Measurements from ENCODE around the gene CSF3R.

DNA sequence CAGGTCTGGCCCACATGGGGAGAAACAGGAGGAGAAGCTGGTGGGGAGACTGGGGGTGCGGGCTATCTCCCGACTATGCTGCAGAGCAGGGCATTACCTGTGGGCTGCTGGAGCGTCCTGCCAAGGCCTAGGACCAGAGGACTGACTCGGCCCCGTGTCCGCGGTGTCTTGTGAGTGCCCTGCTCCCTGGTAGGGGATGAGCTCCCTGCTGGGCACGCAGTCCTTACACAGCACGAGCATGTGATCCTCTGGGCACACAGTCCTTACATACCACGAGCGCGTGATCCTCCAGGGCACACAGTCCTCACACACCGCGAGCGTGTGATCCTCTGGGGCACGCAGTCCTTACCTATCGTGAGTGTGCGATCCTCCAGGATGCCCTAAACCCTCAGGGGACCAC, 31.8 kb upstream of the CSF3R start:
- TF ChIP-seq, protein P1, sequence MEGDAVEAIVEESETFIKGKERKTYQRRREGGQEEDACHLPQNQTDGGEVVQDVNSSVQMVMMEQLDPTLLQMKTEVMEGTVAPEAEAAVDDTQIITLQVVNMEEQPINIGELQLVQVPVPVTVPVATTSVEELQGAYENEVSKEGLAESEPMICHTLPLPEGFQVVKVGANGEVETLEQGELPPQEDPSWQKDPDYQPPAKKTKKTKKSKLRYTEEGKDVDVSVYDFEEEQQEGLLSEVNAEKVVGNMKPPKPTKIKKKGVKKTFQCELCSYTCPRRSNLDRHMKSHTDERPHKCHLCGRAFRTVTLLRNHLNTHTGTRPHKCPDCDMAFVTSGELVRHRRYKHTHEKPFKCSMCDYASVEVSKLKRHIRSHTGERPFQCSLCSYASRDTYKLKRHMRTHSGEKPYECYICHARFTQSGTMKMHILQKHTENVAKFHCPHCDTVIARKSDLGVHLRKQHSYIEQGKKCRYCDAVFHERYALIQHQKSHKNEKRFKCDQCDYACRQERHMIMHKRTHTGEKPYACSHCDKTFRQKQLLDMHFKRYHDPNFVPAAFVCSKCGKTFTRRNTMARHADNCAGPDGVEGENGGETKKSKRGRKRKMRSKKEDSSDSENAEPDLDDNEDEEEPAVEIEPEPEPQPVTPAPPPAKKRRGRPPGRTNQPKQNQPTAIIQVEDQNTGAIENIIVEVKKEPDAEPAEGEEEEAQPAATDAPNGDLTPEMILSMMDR (IDR thresholded peaks at IDR 0.05) = no peak
- no peak for TF ChIP-seq POLR2A (IDR thresholded peaks at IDR 0.05)
